WTC11 (cell line): ENCODE results near the gene RAB34. TPM values are rescaled to one million over a fixed set of nuclear protein-coding genes. Genes with fewer than 3 reads are reported as not detected.

Source experiments
- ATAC-seq: fragments of 200-7000 bp; cut with Tn5 transposase; 2 replicates; pipeline ENCODE4 v1.10.0; 2021; ENCODE audit warnings: mild to moderate bottlenecking, moderate library complexity
- CTCF ChIA-PET: fragments of 300-600 bp; sonication (Branson Sonifier 250); formaldehyde crosslinking; loops from one replicate; lab custom pipeline; 2021; ENCODE audit warnings: antibody characterized with exemption; lab: Charles Lee
- POLR2A ChIA-PET: fragments of 350-600 bp; sonication (Branson Sonifier 250); formaldehyde crosslinking; loops from one replicate; lab custom pipeline; 2021; ENCODE audit warnings: antibody characterized with exemption; lab: Charles Lee
- DNase-seq: peaks from one replicate; pipeline ENCODE4 v3.0.0; 2021; ENCODE audit warnings: low spot score
- H3K27ac Mint-ChIP-seq: 2 replicates; pipeline ENCODE4 v1.8.0; 2021; ENCODE audit warnings: mixed read lengths
- H3K27me3 Mint-ChIP-seq: 2 replicates; pipeline ENCODE4 v1.8.0; 2021; ENCODE audit warnings: low read depth, mild to moderate bottlenecking, moderate library complexity, mixed read lengths
- H3K36me3 Mint-ChIP-seq: 2 replicates; pipeline ENCODE4 v1.8.0; 2021; ENCODE audit warnings: mixed read lengths
- H3K4me1 Mint-ChIP-seq: 2 replicates; pipeline ENCODE4 v1.8.0; 2022; ENCODE audit warnings: mixed read lengths
- H3K4me3 Mint-ChIP-seq: 2 replicates; pipeline ENCODE4 v1.8.0; 2021; ENCODE audit warnings: mild to moderate bottlenecking, moderate library complexity, mixed read lengths
- H3K9me3 Mint-ChIP-seq: 2 replicates; pipeline ENCODE4 v1.8.0; 2021; ENCODE audit warnings: mixed read lengths
- ATF6 ChIP-seq: sonication (generic); formaldehyde crosslinking; IDR thresholded peaks from 2 replicates; pipeline ENCODE4 v1.8.1; 2023; ENCODE audit warnings: mild to moderate bottlenecking, missing genetic modification reagents
- CREB1 ChIP-seq: sonication (generic); formaldehyde crosslinking; IDR thresholded peaks from 2 replicates; pipeline ENCODE4 v1.8.0; 2023; ENCODE audit warnings: mild to moderate bottlenecking, missing genetic modification reagents
- E2F4 ChIP-seq: sonication (generic); formaldehyde crosslinking; IDR thresholded peaks from 2 replicates; pipeline ENCODE4 v1.8.1; 2022; ENCODE audit warnings: low read depth, mild to moderate bottlenecking, moderate library complexity, missing genetic modification reagents, borderline replicate concordance
- ELF4 ChIP-seq: sonication (generic); formaldehyde crosslinking; IDR thresholded peaks from 2 replicates; pipeline ENCODE4 v1.8.1; 2022; ENCODE audit warnings: low read depth, mild to moderate bottlenecking, moderate library complexity, missing genetic modification reagents
- EMX1 ChIP-seq: fragments of 250-450 bp; sonication (Bioruptor Pico); IDR thresholded peaks from 2 replicates; pipeline ENCODE4 v1.8.0; 2021; ENCODE audit warnings: mild to moderate bottlenecking
- GRHL2 ChIP-seq: fragments of 250-450 bp; sonication (Bioruptor Pico); IDR thresholded peaks from 2 replicates; pipeline ENCODE4 v1.8.0; 2022; ENCODE audit warnings: mild to moderate bottlenecking, moderate library complexity; ENCODE audit not compliant: insufficient replicate concordance, severe bottlenecking
- HMGA2 ChIP-seq: fragments of 250-450 bp; sonication (Bioruptor Pico); IDR thresholded peaks from 2 replicates; pipeline ENCODE4 v1.4.0; 2021; ENCODE audit warnings: mild to moderate bottlenecking, moderate library complexity
- MYBL2 ChIP-seq: sonication (generic); formaldehyde crosslinking; IDR thresholded peaks from 2 replicates; pipeline ENCODE4 v1.8.1; 2023; ENCODE audit warnings: mild to moderate bottlenecking, moderate library complexity, missing genetic modification reagents
- NFATC4 ChIP-seq: fragments of 250-450 bp; sonication (Bioruptor Pico); IDR thresholded peaks from 2 replicates; pipeline ENCODE4 v1.9.0; 2021; ENCODE audit warnings: mild to moderate bottlenecking
- NR2C2 ChIP-seq: sonication (generic); formaldehyde crosslinking; IDR thresholded peaks from 2 replicates; pipeline ENCODE4 v1.8.0; 2022; ENCODE audit warnings: mild to moderate bottlenecking, missing genetic modification reagents
- STAT6 ChIP-seq: sonication (generic); formaldehyde crosslinking; conservative IDR thresholded peaks from 2 replicates; pipeline ENCODE4 v1.8.1; 2023; ENCODE audit warnings: mild to moderate bottlenecking, low read depth, missing genetic modification reagents, moderate library complexity
- TEAD1 ChIP-seq: sonication (generic); formaldehyde crosslinking; IDR thresholded peaks from 2 replicates; pipeline ENCODE4 v1.8.0; 2022; ENCODE audit warnings: mild to moderate bottlenecking, missing genetic modification reagents
- TP53 ChIP-seq: sonication (generic); formaldehyde crosslinking; IDR thresholded peaks from 2 replicates; pipeline ENCODE4 v1.8.1; 2023; ENCODE audit warnings: mild to moderate bottlenecking, missing genetic modification reagents
- ZBTB43 ChIP-seq: sonication (generic); formaldehyde crosslinking; IDR thresholded peaks from 2 replicates; pipeline ENCODE4 v1.8.1; 2023; ENCODE audit warnings: mild to moderate bottlenecking, missing genetic modification reagents
- ZNF138 ChIP-seq: sonication (generic); formaldehyde crosslinking; conservative IDR thresholded peaks from 2 replicates; pipeline ENCODE4 v1.8.1; 2022; ENCODE audit warnings: mild to moderate bottlenecking, moderate library complexity, missing genetic modification reagents
- ZNF263 ChIP-seq: sonication (generic); formaldehyde crosslinking; IDR thresholded peaks from 2 replicates; pipeline ENCODE4 v1.8.1; 2022; ENCODE audit warnings: low read depth, mild to moderate bottlenecking, moderate library complexity, missing genetic modification reagents
- ZNF281 ChIP-seq: sonication (generic); formaldehyde crosslinking; IDR thresholded peaks from 2 replicates; pipeline ENCODE4 v1.8.0; 2023; ENCODE audit warnings: mild to moderate bottlenecking, missing genetic modification reagents
- ZNF416 ChIP-seq: fragments of 250-450 bp; sonication (Bioruptor Pico); IDR thresholded peaks from 2 replicates; pipeline ENCODE4 v1.9.0; 2021; ENCODE audit warnings: mild to moderate bottlenecking, inconsistent platforms
- ZNF423 ChIP-seq: fragments of 250-450 bp; sonication (Bioruptor Pico); IDR thresholded peaks from 2 replicates; pipeline ENCODE4 v2.1.2; 2022; ENCODE audit warnings: mild to moderate bottlenecking, moderate library complexity
- total RNA-seq: library from RNA; stranded (reverse); gene quantifications from 3 replicates; pipeline ENCODE4 v1.2.3, GENCODE V29; 2021

The RAB34 gene
- total RNA-seq, 1 experiment from 2014 or later, result 181 TPM

- Mint-ChIP-seq H3K4me3 (no peak overlapping the region), H3K27ac (peak overlapping the region; percentile 79), H3K4me1 (peaks cover 29% of the 10 kb centered on the region), H3K9me3 (no peaks in the 10 kb centered on the region), H3K27me3 (no peaks in the 10 kb centered on the region), H3K36me3 (peaks cover 31% of the 10 kb centered on the region)
- CTCF ChIA-PET, result interaction anchor here (0.5 to 1.5 kb wide), 2 partner anchors 22 to 61 kb away, joined by 3 to 6 read pairs; partner anchors contain the start of gene BLTP2
- DNase-seq (no peak), ATAC-seq (no peak)
- TF ChIP-seq ZNF423 (CRISPR knock-in tag), result peak; percentile 50; the same call in 1 of the 2 replicates
- no peak for TF ChIP-seq EMX1 (CRISPR knock-in tag)
- POLR2A ChIA-PET, result interaction anchor here (0.8 to 1.3 kb wide), 5 partner anchors 14 to 128 kb away, joined by 3 to 5 read pairs (median 3); partner anchors contain the start of genes ALDOC, BLTP2, NEK8 and RPL23A
Observed at GRCh38 chr17:28705074-28705659, 12.5 kb downstream of the RAB34 start.

GRCh38 chr17:28704219-28704858 is 13.3 kb downstream of the RAB34 start:
- H3K27me3 Mint-ChIP-seq, result no peaks in the 10 kb centered on the region
- ChIA-PET CTCF (interaction anchor here (0.6 to 1.5 kb wide), 4 partner anchors 15 to 60 kb away, joined by 3 to 6 read pairs (median 4); partner anchors contain the start of genes BLTP2 and RPL23A), POLR2A (interaction anchor here (0.8 to 1.3 kb wide), 6 partner anchors 15 to 127 kb away, joined by 3 to 5 read pairs (median 4); partner anchors contain the start of genes ALDOC, BLTP2, NEK8 and RPL23A)
- no peak for DNase-seq
- H3K27ac Mint-ChIP-seq, result peak overlapping the region; percentile 32
- peaks cover 29% of the 10 kb centered on the region for H3K4me1 Mint-ChIP-seq
- H3K9me3 Mint-ChIP-seq, result no peaks in the 10 kb centered on the region
- TF ChIP-seq E2F4, result no peak
- TF ChIP-seq GRHL2 (CRISPR knock-in tag), result no peak
- no peak for TF ChIP-seq STAT6 (CRISPR knock-in tag)
- TF ChIP-seq ZNF281 (CRISPR knock-in tag), result no peak
- TF ChIP-seq ELF4 (CRISPR knock-in tag), result no peak
- no peak for TF ChIP-seq ZNF138 (CRISPR knock-in tag)
- no peak for TF ChIP-seq CREB1
- TF ChIP-seq NR2C2 (CRISPR knock-in tag), result no peak
- TF ChIP-seq ZNF263 (CRISPR knock-in tag), result no peak
- TF ChIP-seq, all 79 proteins: peak for 0
- Mint-ChIP-seq H3K36me3 (peaks cover 39% of the 10 kb centered on the region), H3K4me3 (no peak overlapping the region)
- ATAC-seq, result no peak

- Mint-ChIP-seq H3K9me3 (no peaks in the 10 kb centered on the region), H3K4me1 (peaks cover 29% of the 10 kb centered on the region), H3K27me3 (no peaks in the 10 kb centered on the region), H3K36me3 (peaks cover 44% of the 10 kb centered on the region), H3K27ac (peak overlapping the region; percentile 15), H3K4me3 (no peak overlapping the region)
- ATAC-seq (no peak), DNase-seq (no peak)
- CTCF ChIA-PET, result interaction anchor here (0.8 to 1.9 kb wide), 4 partner anchors 16 to 57 kb away, joined by 3 to 7 read pairs (median 4); partner anchors contain the start of genes RPL23A and TLCD1
- POLR2A ChIA-PET, result interaction anchor here (1.1 kb wide), 1 partner anchor 41 kb away, joined by 5 read pairs; no protein-coding TSS in a partner anchor
- TF ChIP-seq TP53, result no peak
- no peak for TF ChIP-seq TEAD1 (CRISPR knock-in tag)
- no peak for TF ChIP-seq HMGA2 (CRISPR knock-in tag)
- TF ChIP-seq ZBTB43 (CRISPR knock-in tag), result no peak
- no peak for TF ChIP-seq CREB1
- no peak for TF ChIP-seq MYBL2
- TF ChIP-seq NFATC4 (CRISPR knock-in tag), result no peak
- TF ChIP-seq ATF6 (CRISPR knock-in tag), result no peak
- no peak for TF ChIP-seq ZNF416 (CRISPR knock-in tag)
Observed at GRCh38 chr17:28703552-28704218, 14.0 kb downstream of the RAB34 start.
